Measurements from ENCODE around the gene CDH13. TPM values are rescaled to one million over a fixed set of nuclear protein-coding genes. Genes with fewer than 3 reads are reported as not detected.
A peak's percentile ranks its signal among the peaks of the same experiment; 100 is the strongest.

CDH13 gene
- polyA plus RNA-seq, 1 donor from 2014 or later, result 3.2 TPM

DNA sequence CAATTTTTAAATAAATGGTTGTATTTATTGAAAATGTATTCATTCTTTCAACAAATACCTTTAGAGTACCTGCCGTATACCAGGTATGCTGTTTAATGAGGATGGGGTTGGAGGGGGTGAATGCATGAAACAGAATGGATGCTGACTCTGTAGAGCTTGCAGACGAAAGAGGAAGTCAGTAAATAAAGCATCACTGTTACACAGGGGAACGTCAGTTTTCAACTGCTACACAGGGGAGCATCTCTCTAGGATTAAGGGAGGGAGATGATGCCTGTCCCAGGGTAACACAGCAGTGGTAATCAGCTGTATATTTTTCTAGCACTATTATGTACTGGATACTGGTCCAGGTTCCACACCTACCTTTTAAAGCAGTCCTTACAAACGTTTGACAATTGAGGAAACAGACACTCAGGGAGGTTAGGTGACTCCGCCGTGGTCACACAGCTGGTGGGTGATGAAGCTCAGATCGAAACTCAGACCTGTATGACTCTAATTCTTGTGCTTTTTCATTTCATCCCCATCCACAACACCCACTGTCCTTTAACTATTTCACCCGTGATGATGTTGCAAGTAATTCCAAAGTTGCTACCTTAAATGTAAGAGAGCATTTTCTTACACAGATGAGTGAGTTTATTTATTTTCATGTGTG, 728.9 kb downstream of the CDH13 start:
- Histone ChIP-seq H2AFZ (ENCODE audit: low read depth, low read length) (no peak overlapping the region), H3K36me3 (ENCODE audit: insufficient read depth, low read length) (no peaks in the 10 kb centered on the region), H3K9ac (ENCODE audit: low read length) (no peak overlapping the region), H3K4me2 (ENCODE audit: low read length) (no peak overlapping the region), H3K79me2 (replicated peaks; ENCODE audit: insufficient read depth, low read length) (no peaks in the 10 kb centered on the region), H3K4me3 (ENCODE audit: low read length) (no peak overlapping the region), H3F3A (ENCODE audit: insufficient read depth, low read length, poor library complexity, severe bottlenecking) (no peaks in the 10 kb centered on the region), H3K27ac (ENCODE audit: low read length) (no peak overlapping the region), H4K20me1 (ENCODE audit: insufficient read depth) (no peaks in the 10 kb centered on the region), H3K9me3 (ENCODE audit: low read length) (no peaks in the 10 kb centered on the region), H3K9me2 (ENCODE audit: insufficient read depth, low read length) (no peaks in the 10 kb centered on the region), H3K27me3 (ENCODE audit: insufficient read depth, low read depth, low read length) (no peaks in the 10 kb centered on the region)
- TF ChIP-seq, protein P1, sequence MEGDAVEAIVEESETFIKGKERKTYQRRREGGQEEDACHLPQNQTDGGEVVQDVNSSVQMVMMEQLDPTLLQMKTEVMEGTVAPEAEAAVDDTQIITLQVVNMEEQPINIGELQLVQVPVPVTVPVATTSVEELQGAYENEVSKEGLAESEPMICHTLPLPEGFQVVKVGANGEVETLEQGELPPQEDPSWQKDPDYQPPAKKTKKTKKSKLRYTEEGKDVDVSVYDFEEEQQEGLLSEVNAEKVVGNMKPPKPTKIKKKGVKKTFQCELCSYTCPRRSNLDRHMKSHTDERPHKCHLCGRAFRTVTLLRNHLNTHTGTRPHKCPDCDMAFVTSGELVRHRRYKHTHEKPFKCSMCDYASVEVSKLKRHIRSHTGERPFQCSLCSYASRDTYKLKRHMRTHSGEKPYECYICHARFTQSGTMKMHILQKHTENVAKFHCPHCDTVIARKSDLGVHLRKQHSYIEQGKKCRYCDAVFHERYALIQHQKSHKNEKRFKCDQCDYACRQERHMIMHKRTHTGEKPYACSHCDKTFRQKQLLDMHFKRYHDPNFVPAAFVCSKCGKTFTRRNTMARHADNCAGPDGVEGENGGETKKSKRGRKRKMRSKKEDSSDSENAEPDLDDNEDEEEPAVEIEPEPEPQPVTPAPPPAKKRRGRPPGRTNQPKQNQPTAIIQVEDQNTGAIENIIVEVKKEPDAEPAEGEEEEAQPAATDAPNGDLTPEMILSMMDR (IDR thresholded peaks at IDR 0.05; ENCODE audit: poor library complexity, severe bottlenecking), result no peak
- TF ChIP-seq SMC3 (conservative IDR thresholded peaks at IDR 0.05; ENCODE audit: poor library complexity) (no peak), MXI1 (conservative IDR thresholded peaks at IDR 0.05; ENCODE audit: poor library complexity, severe bottlenecking) (no peak), RAD21 (conservative IDR thresholded peaks at IDR 0.05) (no peak), POLR2AphosphoS5 (IDR thresholded peaks at IDR 0.05) (no peak)

DNA sequence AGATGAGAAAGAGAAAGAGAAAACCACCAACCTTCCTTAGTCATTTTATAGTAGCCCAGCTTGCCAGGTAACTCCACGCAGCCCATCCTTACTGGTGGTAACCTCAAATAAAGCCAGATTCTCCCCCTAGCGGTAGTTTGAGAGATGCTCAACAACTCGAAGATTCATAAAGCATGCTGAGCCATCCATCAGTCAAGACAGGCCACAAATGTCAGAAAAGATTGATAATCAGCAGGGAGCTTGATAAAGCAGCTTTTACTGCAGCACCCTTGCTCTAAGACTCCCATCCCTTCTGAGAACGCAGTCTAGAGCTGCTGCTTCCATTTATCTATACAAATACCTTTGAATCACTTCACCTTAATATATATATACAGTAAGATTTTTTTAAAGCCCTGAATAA, 729.5 kb downstream of the CDH13 start:
- Histone ChIP-seq H3K4me2 (ENCODE audit: low read length) (peak overlapping the region; percentile 24), H3K9ac (ENCODE audit: low read length) (no peak overlapping the region), H3F3A (ENCODE audit: insufficient read depth, low read length, poor library complexity, severe bottlenecking) (no peaks in the 10 kb centered on the region), H3K27ac (ENCODE audit: low read length) (peak overlapping the region; percentile 40), H3K79me2 (replicated peaks; ENCODE audit: insufficient read depth, low read length) (no peaks in the 10 kb centered on the region), H3K9me3 (ENCODE audit: low read length) (no peaks in the 10 kb centered on the region), H3K27me3 (ENCODE audit: insufficient read depth, low read depth, low read length) (no peaks in the 10 kb centered on the region), H3K36me3 (ENCODE audit: insufficient read depth, low read length) (no peaks in the 10 kb centered on the region), H3K9me2 (ENCODE audit: insufficient read depth, low read length) (no peaks in the 10 kb centered on the region), H2AFZ (ENCODE audit: low read depth, low read length) (no peak overlapping the region), H3K4me3 (ENCODE audit: low read length) (no peak overlapping the region), H4K20me1 (ENCODE audit: insufficient read depth) (no peaks in the 10 kb centered on the region)
- TF ChIP-seq TAF1 (IDR thresholded peaks at IDR 0.05; ENCODE audit: low read depth), result no peak
- TF ChIP-seq RAD21 (conservative IDR thresholded peaks at IDR 0.05), result peak; percentile 90
- TF ChIP-seq, protein P2, sequence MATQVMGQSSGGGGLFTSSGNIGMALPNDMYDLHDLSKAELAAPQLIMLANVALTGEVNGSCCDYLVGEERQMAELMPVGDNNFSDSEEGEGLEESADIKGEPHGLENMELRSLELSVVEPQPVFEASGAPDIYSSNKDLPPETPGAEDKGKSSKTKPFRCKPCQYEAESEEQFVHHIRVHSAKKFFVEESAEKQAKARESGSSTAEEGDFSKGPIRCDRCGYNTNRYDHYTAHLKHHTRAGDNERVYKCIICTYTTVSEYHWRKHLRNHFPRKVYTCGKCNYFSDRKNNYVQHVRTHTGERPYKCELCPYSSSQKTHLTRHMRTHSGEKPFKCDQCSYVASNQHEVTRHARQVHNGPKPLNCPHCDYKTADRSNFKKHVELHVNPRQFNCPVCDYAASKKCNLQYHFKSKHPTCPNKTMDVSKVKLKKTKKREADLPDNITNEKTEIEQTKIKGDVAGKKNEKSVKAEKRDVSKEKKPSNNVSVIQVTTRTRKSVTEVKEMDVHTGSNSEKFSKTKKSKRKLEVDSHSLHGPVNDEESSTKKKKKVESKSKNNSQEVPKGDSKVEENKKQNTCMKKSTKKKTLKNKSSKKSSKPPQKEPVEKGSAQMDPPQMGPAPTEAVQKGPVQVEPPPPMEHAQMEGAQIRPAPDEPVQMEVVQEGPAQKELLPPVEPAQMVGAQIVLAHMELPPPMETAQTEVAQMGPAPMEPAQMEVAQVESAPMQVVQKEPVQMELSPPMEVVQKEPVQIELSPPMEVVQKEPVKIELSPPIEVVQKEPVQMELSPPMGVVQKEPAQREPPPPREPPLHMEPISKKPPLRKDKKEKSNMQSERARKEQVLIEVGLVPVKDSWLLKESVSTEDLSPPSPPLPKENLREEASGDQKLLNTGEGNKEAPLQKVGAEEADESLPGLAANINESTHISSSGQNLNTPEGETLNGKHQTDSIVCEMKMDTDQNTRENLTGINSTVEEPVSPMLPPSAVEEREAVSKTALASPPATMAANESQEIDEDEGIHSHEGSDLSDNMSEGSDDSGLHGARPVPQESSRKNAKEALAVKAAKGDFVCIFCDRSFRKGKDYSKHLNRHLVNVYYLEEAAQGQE (IDR thresholded peaks at IDR 0.05; ENCODE audit: borderline replicate concordance), result no peak
- TF ChIP-seq EP300 (conservative IDR thresholded peaks at IDR 0.05; ENCODE audit: poor library complexity, severe bottlenecking), result peak; percentile 92
- TF ChIP-seq EZH2 (IDR thresholded peaks at IDR 0.05; ENCODE audit: borderline replicate concordance, insufficient read depth, low read length, poor library complexity, severe bottlenecking), result no peak
- peak; percentile 92 for TF ChIP-seq SMC3 (conservative IDR thresholded peaks at IDR 0.05; ENCODE audit: poor library complexity)
- peak; percentile 60 for TF ChIP-seq MXI1 (conservative IDR thresholded peaks at IDR 0.05; ENCODE audit: poor library complexity, severe bottlenecking)
- peak; percentile 63 for TF ChIP-seq POLR2AphosphoS5 (IDR thresholded peaks at IDR 0.05)
- TF ChIP-seq, protein P1 (IDR thresholded peaks at IDR 0.05; ENCODE audit: poor library complexity, severe bottlenecking), result peak; percentile 90

Data from neural cell (in vitro differentiated cells).